Mesendoderm (in vitro differentiated cells): Measurements from ENCODE around the gene SPIN1.
A peak's percentile ranks its signal among the peaks of the same experiment; 100 is the strongest.

Source experiments
- DNase-seq: peaks from one replicate; pipeline ENCODE4 v3.0.0; 2013
- H2AK5ac ChIP-seq: 2 replicates; pipeline ENCODE4 v1.6.1; 2013; ENCODE audit warnings: low read length, inconsistent platforms
- H2BK120ac ChIP-seq: 2 replicates; pipeline ENCODE4 v1.6.1; 2013; ENCODE audit warnings: low read depth, mild to moderate bottlenecking, low read length, moderate library complexity, mixed read lengths
- H2BK15ac ChIP-seq: replicated peaks from 2 replicates; pipeline ENCODE4 v1.6.1; 2013; ENCODE audit warnings: low read depth, mild to moderate bottlenecking, moderate library complexity
- H2BK5ac ChIP-seq: 2 replicates; pipeline ENCODE4 v1.6.1; 2013; ENCODE audit warnings: low read length, inconsistent platforms
- H3K18ac ChIP-seq: 2 replicates; pipeline ENCODE4 v1.6.1; 2013; ENCODE audit warnings: mild to moderate bottlenecking, low read length, mixed read lengths
- H3K23ac ChIP-seq: one replicate; pipeline ENCODE4 v1.6.1; 2013; ENCODE audit warnings: low read length
- H3K27ac ChIP-seq: 2 replicates; pipeline ENCODE4 v1.5.1; 2013; ENCODE audit warnings: low read depth, mild to moderate bottlenecking, inconsistent platforms, low read length, moderate library complexity
- H3K27me3 ChIP-seq: 2 replicates; pipeline ENCODE4 v1.6.1; 2013; ENCODE audit warnings: low read length, control low read depth, mild to moderate bottlenecking, inconsistent platforms; ENCODE audit not compliant: insufficient read depth, poor library complexity
- H3K36me3 ChIP-seq: 2 replicates; pipeline ENCODE4 v1.6.1; 2013; ENCODE audit warnings: low read length, inconsistent platforms; ENCODE audit not compliant: control insufficient read depth, insufficient read depth
- H3K4ac ChIP-seq: one replicate; pipeline ENCODE4 v1.6.1; 2013; ENCODE audit warnings: low read depth, mild to moderate bottlenecking, low read length, moderate library complexity
- H3K4me1 ChIP-seq: 2 replicates; pipeline ENCODE4 v1.6.1; 2013; ENCODE audit warnings: low read depth, low read length, inconsistent platforms; ENCODE audit not compliant: control insufficient read depth
- H3K4me2 ChIP-seq: 2 replicates; pipeline ENCODE4 v1.6.1; 2013; ENCODE audit warnings: low read length
- H3K4me3 ChIP-seq: 2 replicates; pipeline ENCODE4 v1.5.1; 2013; ENCODE audit warnings: mild to moderate bottlenecking, low read length
- H3K56ac ChIP-seq: one replicate; pipeline ENCODE4 v1.6.1; 2013; ENCODE audit warnings: low read length
- H3K79me1 ChIP-seq: 2 replicates; pipeline ENCODE4 v1.6.1; 2013; ENCODE audit warnings: low read length, inconsistent platforms
- H3K79me2 ChIP-seq: 2 replicates; pipeline ENCODE4 v1.6.1; 2013; ENCODE audit warnings: mild to moderate bottlenecking, low read length; ENCODE audit not compliant: control insufficient read depth, insufficient read depth
- H3K9ac ChIP-seq: 2 replicates; pipeline ENCODE4 v1.6.1; 2013; ENCODE audit warnings: low read length, inconsistent platforms
- H4K5ac ChIP-seq: one replicate; pipeline ENCODE4 v1.6.1; 2013; ENCODE audit warnings: low read length
- H4K8ac ChIP-seq: one replicate; pipeline ENCODE4 v1.6.1; 2013; ENCODE audit warnings: low read depth, mild to moderate bottlenecking, control low read depth, low read length, moderate library complexity
- WGBS: extraction: QIAGEN DNeasy Blood & Tissue Kit; methylation state at CpG from one replicate; pipeline ENCODE4 v1.1.7; 2013; ENCODE audit warnings: low lambda C conversion rate, missing lambda C conversion rate; ENCODE audit not compliant: insufficient coverage; ENCODE audit errors: extremely low coverage; 5-methylcytosine and 5-hydroxymethylcytosine counted together

Gene SPIN1

DNA sequence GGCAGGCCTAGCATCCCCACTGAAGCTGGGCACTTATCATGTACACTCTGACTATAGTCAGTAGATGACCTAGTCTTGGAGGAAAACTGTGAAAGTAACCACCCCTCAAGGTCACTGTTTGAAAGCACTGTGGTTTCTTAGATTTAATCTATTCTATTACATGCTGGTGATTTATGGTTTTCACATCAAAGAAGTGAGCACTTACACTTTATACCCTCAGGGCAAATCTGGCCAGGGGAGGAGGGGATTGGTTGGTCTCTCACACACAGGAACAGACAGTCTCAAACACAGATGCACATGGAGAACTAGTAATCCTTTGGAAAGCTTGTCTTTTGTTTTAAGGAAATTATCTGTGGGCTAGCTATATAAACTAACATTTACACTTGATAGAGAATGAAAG is 17.9 kb upstream of the SPIN1 start:
- Histone ChIP-seq H3K79me1 (no peaks in the 10 kb centered on the region), H4K5ac (no peak overlapping the region), H3K79me2 (no peaks in the 10 kb centered on the region), H3K23ac (no peak overlapping the region), H3K9ac (no peak overlapping the region), H3K56ac (no peak overlapping the region), H2BK120ac (no peak overlapping the region), H3K4me2 (no peak overlapping the region), H3K4me3 (no peak overlapping the region), H3K27ac (no peak overlapping the region), H3K4ac (no peak overlapping the region), H2BK5ac (no peak overlapping the region), H4K8ac (no peak overlapping the region), H3K27me3 (no peaks in the 10 kb centered on the region), H2AK5ac (no peak overlapping the region), H3K4me1 (no peaks in the 10 kb centered on the region), H3K18ac (no peak overlapping the region), H2BK15ac (no peak overlapping the region), H3K36me3 (no peaks in the 10 kb centered on the region)
- no peak for DNase-seq

DNA sequence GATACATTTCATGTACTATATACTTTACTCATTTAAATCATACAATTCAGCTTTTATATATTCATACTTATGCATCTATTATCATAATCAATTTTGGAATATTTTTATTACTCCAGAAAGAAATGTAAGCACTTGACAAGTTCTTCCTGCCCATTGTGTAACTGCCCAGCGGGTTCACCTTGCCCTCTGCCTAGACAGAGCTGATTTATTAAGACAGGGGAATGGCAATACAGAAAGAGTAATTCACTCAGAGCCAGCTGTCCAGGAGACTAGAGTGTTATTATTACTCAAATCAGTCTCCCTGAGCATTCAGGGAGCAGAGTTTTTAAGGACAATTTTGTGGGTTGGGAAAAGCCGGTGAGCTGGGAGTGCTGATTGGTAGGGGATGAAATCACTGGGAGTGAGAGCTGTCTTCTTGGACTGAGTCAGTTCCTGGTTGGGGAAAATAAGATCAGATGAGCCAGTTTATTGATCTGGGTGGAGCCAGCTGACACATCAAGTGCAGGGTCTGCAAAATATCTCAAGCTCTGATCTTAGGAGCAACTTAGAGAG is 16.1 kb upstream of the SPIN1 start:
- Histone ChIP-seq H3K4ac (no peak overlapping the region), H3K4me2 (no peak overlapping the region), H2AK5ac (no peak overlapping the region), H3K79me1 (no peaks in the 10 kb centered on the region), H2BK15ac (no peak overlapping the region), H3K23ac (no peak overlapping the region), H3K4me1 (no peaks in the 10 kb centered on the region), H3K36me3 (no peaks in the 10 kb centered on the region), H3K27ac (no peak overlapping the region), H3K56ac (no peak overlapping the region), H3K9ac (no peak overlapping the region), H3K4me3 (no peak overlapping the region), H2BK5ac (no peak overlapping the region), H3K18ac (no peak overlapping the region), H3K79me2 (no peaks in the 10 kb centered on the region), H3K27me3 (no peaks in the 10 kb centered on the region), H2BK120ac (no peak overlapping the region), H4K8ac (no peak overlapping the region), H4K5ac (no peak overlapping the region)
- DNase-seq, result no peak
- WGBS, result no CpG with 5 or more reads among the region's 2 CpGs

- Histone ChIP-seq H3K18ac (no peak overlapping the region), H3K4ac (no peak overlapping the region), H3K79me2 (no peaks in the 10 kb centered on the region), H3K23ac (no peak overlapping the region), H3K4me2 (no peak overlapping the region), H3K27ac (no peak overlapping the region), H3K4me1 (no peaks in the 10 kb centered on the region), H3K56ac (no peak overlapping the region), H2BK120ac (no peak overlapping the region), H3K79me1 (no peaks in the 10 kb centered on the region), H3K9ac (no peak overlapping the region), H2BK15ac (no peak overlapping the region), H3K36me3 (no peaks in the 10 kb centered on the region), H2AK5ac (no peak overlapping the region), H2BK5ac (no peak overlapping the region), H4K5ac (no peak overlapping the region), H3K27me3 (no peaks in the 10 kb centered on the region), H3K4me3 (no peak overlapping the region), H4K8ac (no peak overlapping the region)
- WGBS, result no CpG with 5 or more reads among the region's 5 CpGs
- no peak for DNase-seq
Observed at GRCh38 chr9:88373045-88373444, 15.2 kb upstream of the SPIN1 start.

DNA sequence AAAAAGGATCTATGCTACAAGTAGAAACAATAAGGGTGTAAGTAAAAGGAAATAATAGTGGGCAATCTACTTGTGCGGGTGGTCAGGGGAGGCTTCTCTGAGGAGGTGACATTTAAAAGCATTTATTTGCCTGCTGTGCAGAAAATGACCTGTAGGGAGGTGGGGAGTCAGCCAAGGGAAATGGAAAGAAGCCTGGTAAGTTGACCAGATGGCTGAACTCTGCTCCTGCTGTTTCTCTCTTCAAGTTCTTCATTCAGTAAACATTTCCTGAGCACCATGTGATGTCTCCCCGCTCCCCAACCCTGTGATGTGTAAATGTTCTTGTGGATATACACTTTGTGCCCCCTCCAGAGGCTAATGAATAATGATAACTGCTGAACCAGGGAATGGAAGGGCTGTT is 9.9 kb upstream of the SPIN1 start:
- no peak overlapping the region for H2BK5ac ChIP-seq
- H3K36me3 ChIP-seq, result no peaks in the 10 kb centered on the region
- WGBS, result no CpG with 5 or more reads among the region's 2 CpGs
- no peak overlapping the region for H3K9ac ChIP-seq
- no peaks in the 10 kb centered on the region for H3K79me2 ChIP-seq
- no peak overlapping the region for H3K4ac ChIP-seq
- H4K8ac ChIP-seq, result no peak overlapping the region
- H2BK120ac ChIP-seq, result no peak overlapping the region
- H3K4me2 ChIP-seq, result no peak overlapping the region
- H4K5ac ChIP-seq, result no peak overlapping the region
- no peak overlapping the region for H2AK5ac ChIP-seq
- H2BK15ac ChIP-seq, result no peak overlapping the region
- H3K23ac ChIP-seq, result no peak overlapping the region
- H3K27me3 ChIP-seq, result no peaks in the 10 kb centered on the region
- H3K4me1 ChIP-seq, result no peaks in the 10 kb centered on the region
- no peak overlapping the region for H3K27ac ChIP-seq
- no peaks in the 10 kb centered on the region for H3K79me1 ChIP-seq
- DNase-seq, result peak; percentile 61
- H3K18ac ChIP-seq, result no peak overlapping the region
- H3K4me3 ChIP-seq, result no peak overlapping the region
- H3K56ac ChIP-seq, result no peak overlapping the region

DNA sequence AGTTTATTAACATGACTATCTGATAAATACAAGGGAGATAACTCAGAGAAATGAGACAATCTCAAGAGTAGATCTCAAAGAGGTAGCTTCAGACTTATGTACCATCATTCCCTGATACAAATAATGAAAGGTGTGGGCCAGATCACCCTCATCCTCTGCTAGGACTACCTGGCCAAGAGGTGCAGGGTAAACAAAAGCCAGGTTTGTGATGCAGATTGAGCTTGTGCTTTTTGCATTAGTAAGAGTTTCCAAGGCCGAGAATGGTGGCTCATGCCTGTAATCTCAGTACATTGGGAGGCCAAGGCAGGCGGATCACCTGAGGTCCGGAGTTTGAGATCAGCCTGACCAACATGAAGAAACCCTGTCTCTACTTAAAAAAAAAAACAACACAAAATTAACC is 8.9 kb upstream of the SPIN1 start:
- H2AK5ac ChIP-seq, result no peak overlapping the region
- H2BK5ac ChIP-seq, result no peak overlapping the region
- no peak overlapping the region for H2BK15ac ChIP-seq
- no CpG with 5 or more reads among the region's 3 CpGs for WGBS
- no peaks in the 10 kb centered on the region for H3K27me3 ChIP-seq
- no peak overlapping the region for H4K8ac ChIP-seq
- H3K4ac ChIP-seq, result no peak overlapping the region
- no peak overlapping the region for H3K9ac ChIP-seq
- H3K79me2 ChIP-seq, result no peaks in the 10 kb centered on the region
- H3K36me3 ChIP-seq, result no peaks in the 10 kb centered on the region
- no peak overlapping the region for H3K23ac ChIP-seq
- H4K5ac ChIP-seq, result no peak overlapping the region
- H3K56ac ChIP-seq, result no peak overlapping the region
- no peak overlapping the region for H2BK120ac ChIP-seq
- no peaks in the 10 kb centered on the region for H3K79me1 ChIP-seq
- DNase-seq, result peak; percentile 16
- no peak overlapping the region for H3K27ac ChIP-seq
- H3K18ac ChIP-seq, result no peak overlapping the region
- no peaks in the 10 kb centered on the region for H3K4me1 ChIP-seq
- H3K4me3 ChIP-seq, result no peak overlapping the region
- no peak overlapping the region for H3K4me2 ChIP-seq

DNA sequence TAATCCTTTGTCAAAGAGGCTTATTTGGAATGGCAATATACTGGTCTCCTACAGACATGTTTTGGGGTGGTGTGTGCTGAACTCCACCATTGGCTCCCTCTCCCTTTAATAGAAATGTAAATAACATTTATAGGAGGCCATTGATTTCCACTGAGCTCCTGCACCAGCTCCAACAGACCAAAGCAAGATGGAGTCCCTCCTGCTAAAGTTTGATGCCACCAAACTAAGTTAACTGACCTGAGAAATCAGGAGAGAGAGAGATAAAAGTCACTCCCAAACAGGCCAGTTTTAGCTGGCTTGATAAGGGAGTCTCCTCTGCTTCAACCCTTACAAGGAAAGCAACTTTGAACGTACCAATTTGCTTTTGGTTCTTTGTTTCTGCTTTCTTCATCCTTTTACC is 8.1 kb upstream of the SPIN1 start:
- no peaks in the 10 kb centered on the region for H3K36me3 ChIP-seq
- H3K23ac ChIP-seq, result no peak overlapping the region
- H3K4me3 ChIP-seq, result no peak overlapping the region
- H3K27me3 ChIP-seq, result no peaks in the 10 kb centered on the region
- no peak overlapping the region for H3K4me2 ChIP-seq
- H4K5ac ChIP-seq, result no peak overlapping the region
- no peaks in the 10 kb centered on the region for H3K79me1 ChIP-seq
- H3K56ac ChIP-seq, result no peak overlapping the region
- WGBS, result no CpG with 5 or more reads among the region's 1 CpG
- no peak overlapping the region for H2AK5ac ChIP-seq
- no peak overlapping the region for H2BK5ac ChIP-seq
- H4K8ac ChIP-seq, result no peak overlapping the region
- H2BK120ac ChIP-seq, result no peak overlapping the region
- no peak for DNase-seq
- no peaks in the 10 kb centered on the region for H3K4me1 ChIP-seq
- H2BK15ac ChIP-seq, result no peak overlapping the region
- peak overlapping the region; percentile 60 for H3K18ac ChIP-seq
- H3K79me2 ChIP-seq, result no peaks in the 10 kb centered on the region
- H3K27ac ChIP-seq, result no peak overlapping the region
- H3K4ac ChIP-seq, result no peak overlapping the region
- no peak overlapping the region for H3K9ac ChIP-seq
